SU-DHL-6 (cell line): ENCODE data around the gene PAN3.

Experiments
- H2AFZ ChIP-seq: fragments of 200-600 bp; sonication (generic); 2 replicates; pipeline ENCODE4 v1.6.1; 2014; ENCODE audit warnings: low read depth, mild to moderate bottlenecking, moderate library complexity, mixed read lengths, antibody characterized with exemption, low read length; ENCODE audit not compliant: severe bottlenecking
- H3F3A ChIP-seq: fragments of 200-600 bp; shearing (Covaris generic); 2 replicates; pipeline ENCODE4 v1.6.0; 2016; ENCODE audit warnings: antibody characterized with exemption, mild to moderate bottlenecking; ENCODE audit not compliant: insufficient read depth
- H3K27ac ChIP-seq: fragments of 200-600 bp; sonication (generic); 2 replicates; pipeline ENCODE4 v1.5.1; 2016; ENCODE audit warnings: low read depth, mild to moderate bottlenecking, low read length, moderate library complexity, mixed read lengths
- H3K27me3 ChIP-seq: fragments of 200-600 bp; sonication (generic), shearing (Covaris generic); 2 replicates; pipeline ENCODE4 v1.6.0; 2014; ENCODE audit warnings: mild to moderate bottlenecking, low read length
- H3K36me3 ChIP-seq: fragments of 200-600 bp; sonication (generic); 2 replicates; pipeline ENCODE4 v1.6.1; 2014; ENCODE audit warnings: mild to moderate bottlenecking, low read length, mixed read lengths
- H3K4me2 ChIP-seq: fragments of 300-600, 200-600 bp; shearing (Covaris generic), sonication (generic); 2 replicates; pipeline ENCODE4 v1.6.0; 2014; ENCODE audit warnings: low read length, low read depth, mild to moderate bottlenecking; ENCODE audit not compliant: poor library complexity, severe bottlenecking
- H3K4me3 ChIP-seq: fragments of 200-600 bp; sonication (generic); 2 replicates; pipeline ENCODE4 v1.5.1; 2014; ENCODE audit warnings: antibody characterized with exemption, low read length, mild to moderate bottlenecking, mixed read lengths; ENCODE audit not compliant: insufficient read depth, poor library complexity, severe bottlenecking
- H3K79me2 ChIP-seq: fragments of 200-600 bp; sonication (generic); 2 replicates; pipeline ENCODE4 v1.6.1; 2014; ENCODE audit warnings: mild to moderate bottlenecking, low read length, moderate library complexity; ENCODE audit not compliant: insufficient read depth
- H3K9ac ChIP-seq: fragments of 200-600 bp; sonication (generic); 2 replicates; pipeline ENCODE4 v1.7.0; 2014; ENCODE audit warnings: mild to moderate bottlenecking, low read length
- H3K9me2 ChIP-seq: fragments of 200-600 bp; sonication (generic); replicated peaks from 2 replicates; pipeline ENCODE4 v1.6.1; 2014; ENCODE audit warnings: low read length; ENCODE audit not compliant: insufficient read depth
- H3K9me3 ChIP-seq: fragments of 200-600 bp; sonication (generic); 2 replicates; pipeline ENCODE4 v1.6.1; 2014; ENCODE audit warnings: low read length, mixed read lengths; ENCODE audit not compliant: insufficient read depth
- H4K20me1 ChIP-seq: fragments of 200-600 bp; sonication (generic); 2 replicates; pipeline ENCODE4 v1.6.1; 2014; ENCODE audit warnings: low read depth, mild to moderate bottlenecking, antibody characterized with exemption, low read length, moderate library complexity, mixed read lengths
- CTCF ChIP-seq: fragments of 200-600 bp; sonication (generic); IDR thresholded peaks from one replicate; pipeline ENCODE4 v1.5.1; 2017; ENCODE audit warnings: antibody characterized with exemption, mild to moderate bottlenecking, low read length, moderate library complexity; ENCODE audit not compliant: insufficient read depth, poor library complexity, severe bottlenecking
- EZH2phosphoT487 ChIP-seq: fragments of 200-600 bp; sonication (generic), shearing (Covaris generic); conservative IDR thresholded peaks from 2 replicates; pipeline ENCODE4 v1.6.1; 2018; ENCODE audit warnings: mild to moderate bottlenecking, antibody characterized with exemption, low read length, moderate library complexity, mixed read lengths

The PAN3 gene

GRCh38 chr13:28320884-28321574, 182.7 kb downstream of the PAN3 start:
- TF ChIP-seq CTCF (no peak), EZH2phosphoT487 (no peak)
- Histone ChIP-seq H3K9ac (no peak overlapping the region), H3K27me3 (no peaks in the 10 kb centered on the region), H3K79me2 (no peaks in the 10 kb centered on the region), H3K9me3 (no peaks in the 10 kb centered on the region), H4K20me1 (no peaks in the 10 kb centered on the region), H3K4me3 (no peak overlapping the region), H3K9me2 (no peaks in the 10 kb centered on the region), H3K4me2 (no peak overlapping the region), H2AFZ (no peak overlapping the region), H3K36me3 (no peaks in the 10 kb centered on the region), H3K27ac (no peak overlapping the region), H3F3A (no peaks in the 10 kb centered on the region)

- no peaks in the 10 kb centered on the region for H3K27me3 ChIP-seq
- no peaks in the 10 kb centered on the region for H4K20me1 ChIP-seq
- no peaks in the 10 kb centered on the region for H3K9me3 ChIP-seq
- no peak overlapping the region for H3K27ac ChIP-seq
- no peaks in the 10 kb centered on the region for H3K9me2 ChIP-seq
- H3K4me3 ChIP-seq, result no peak overlapping the region
- H3K79me2 ChIP-seq, result no peaks in the 10 kb centered on the region
- H3F3A ChIP-seq, result no peaks in the 10 kb centered on the region
- H3K36me3 ChIP-seq, result no peaks in the 10 kb centered on the region
- H2AFZ ChIP-seq, result no peak overlapping the region
- no peak overlapping the region for H3K4me2 ChIP-seq
- H3K9ac ChIP-seq, result no peak overlapping the region
- TF ChIP-seq EZH2phosphoT487, result no peak
Observed at GRCh38 chr13:28321756-28322155, 183.4 kb downstream of the PAN3 start.

GRCh38 chr13:28322256-28322905, 184.0 kb downstream of the PAN3 start:
- Histone ChIP-seq H3K4me3 (no peak overlapping the region), H3K9ac (no peak overlapping the region), H4K20me1 (no peaks in the 10 kb centered on the region), H2AFZ (no peak overlapping the region), H3K4me2 (no peak overlapping the region), H3F3A (no peaks in the 10 kb centered on the region), H3K79me2 (no peaks in the 10 kb centered on the region), H3K36me3 (no peaks in the 10 kb centered on the region), H3K9me3 (no peaks in the 10 kb centered on the region), H3K27ac (no peak overlapping the region), H3K9me2 (no peaks in the 10 kb centered on the region), H3K27me3 (no peaks in the 10 kb centered on the region)
- TF ChIP-seq EZH2phosphoT487 (no peak), CTCF (no peak)

- no peaks in the 10 kb centered on the region for H3K79me2 ChIP-seq
- H3K4me3 ChIP-seq, result no peak overlapping the region
- H3K27me3 ChIP-seq, result no peaks in the 10 kb centered on the region
- H3K27ac ChIP-seq, result no peak overlapping the region
- H3K4me2 ChIP-seq, result no peak overlapping the region
- H3F3A ChIP-seq, result no peaks in the 10 kb centered on the region
- no peaks in the 10 kb centered on the region for H3K36me3 ChIP-seq
- no peaks in the 10 kb centered on the region for H4K20me1 ChIP-seq
- peak; percentile 82 for TF ChIP-seq CTCF
- no peak for TF ChIP-seq EZH2phosphoT487
- H3K9ac ChIP-seq, result no peak overlapping the region
- no peaks in the 10 kb centered on the region for H3K9me2 ChIP-seq
- no peaks in the 10 kb centered on the region for H3K9me3 ChIP-seq
- H2AFZ ChIP-seq, result no peak overlapping the region
Observed at GRCh38 chr13:28324181-28324789, 185.9 kb downstream of the PAN3 start.
